Ovary (tissue), 9 donors: ENCODE data around the gene HIVEP3. TPM values are rescaled to one million over a fixed set of nuclear protein-coding genes. Genes with fewer than 3 reads are reported as not detected.
A peak's percentile ranks its signal among the peaks of the same experiment; 100 is the strongest.

Experiments used
- DNase-seq, 5 donors: peaks; one replicate each; pipeline ENCODE4 v3.0.0-alpha.2; 2019 to 2020
- H3K27ac ChIP-seq, 2 donors: fragments of 200-600 bp; one replicate each; pipeline versions ENCODE4 v1.5.1 to v1.8.0; 2019 to 2022
- H3K27me3 ChIP-seq: fragments of 200-600 bp; one replicate; pipeline ENCODE4 v1.8.0; 2022
- H3K36me3 ChIP-seq: fragments of 200-600 bp; sonication (generic); one replicate; pipeline ENCODE4 v1.5.1; 2019
- H3K4me1 ChIP-seq: one replicate; pipeline ENCODE4 v1.8.1; 2013; ENCODE audit warnings: mild to moderate bottlenecking, moderate library complexity; ENCODE audit not compliant: insufficient read depth
- H3K4me3 ChIP-seq: fragments of 200-600 bp; sonication (generic); one replicate; pipeline ENCODE4 v1.5.1; 2017
- H3K9me3 ChIP-seq, 2 donors: fragments of 200-600 bp in 1 of 2; sonication (generic) in 1 of 2; one replicate each; pipeline versions ENCODE4 v1.5.1 to v1.8.1; 2013 to 2019; ENCODE audit warnings: mild to moderate bottlenecking in 1 of 2, moderate library complexity in 1 of 2
- EP300 ChIP-seq: sonication (generic); formaldehyde crosslinking; IDR thresholded peaks from one replicate; pipeline ENCODE4 v1.6.1; 2017; ENCODE audit warnings: antibody characterized with exemption
- POLR2A ChIP-seq: fragments of 450-650 bp; IDR thresholded peaks from one replicate; pipeline ENCODE4 v1.6.1; 2017; ENCODE audit warnings: antibody characterized with exemption, mild to moderate bottlenecking, moderate library complexity
- WGBS, 3 donors: extraction: QIAGEN DNeasy Blood & Tissue Kit in 1 of 3; methylation state at CpG; one replicate each; pipeline versions ENCODE4 v1.1.5 to v1.1.7; 2013 to 2017; 5-methylcytosine and 5-hydroxymethylcytosine counted together
- intact Hi-C, 4 donors: fragments of 100-400 bp; cut with DNase I; formaldehyde crosslinking; loops; one replicate each; pipeline versions ENCODE4 v1.11.0 to v1.15.1; 2022 to 2023
- polyA plus RNA-seq, 2 donors: library from polyadenylated mRNA; stranded (reverse); fragments of 200-250 nt in 1 of 2; fragments of 350-450 nt in 1 of 2; fragmentation: Illumina TruSeq in 1 of 2; extraction: RNeasy Lipid Tissue Mini Kit (QIAGEN cat#74804) in 1 of 2; gene quantifications; one replicate each; pipeline ENCODE4 v1.2.3, GENCODE V29; 2013 to 2014
- total RNA-seq, 7 donors: library from RNA; depleted of rRNA in 2 of 7; stranded (reverse); fragments of >200 nt in 2 of 7; fragmentation: NEBNext Ultra II Directional in 3 of 7; extraction: Animal tissue kit (Norgen Biotek cat#: 25700) in 3 of 7; gene quantifications; one replicate each; pipeline versions ENCODE4 v1.1.0 to v1.2.4, GENCODE V29; 2016 to 2023
- TF ChIP-seq, protein P1 (sequence below), 3 donors: fragments of 450-650 bp in 2 of 3; fragments of 200-600 bp in 1 of 3; IDR thresholded peaks; one replicate each; pipeline versions ENCODE4 v1.5.1 to v1.8.0; 2016 to 2022; ENCODE audit warnings: antibody characterized with exemption in 3 of 3, mild to moderate bottlenecking in 1 of 3
- donor health status: DM: no; HTN: no; CAD: no; lungs with moderate emphysema.
- donor health status: DM: no; HTN: no; CAD: no.
- donor health status: Bipolar disorder and iron deficiency.
- donor health status: DM: yes; HTN: yes; CAD: no.
- donor health status: DM: no; HTN: no; CAD: no.
- donor health status: DM: yes; HTN: yes; CAD: no.

The HIVEP3 gene
- total and polyA plus RNA-seq, 9 donors = 3.0 to 7.5 (median 5.2) TPM

DNA sequence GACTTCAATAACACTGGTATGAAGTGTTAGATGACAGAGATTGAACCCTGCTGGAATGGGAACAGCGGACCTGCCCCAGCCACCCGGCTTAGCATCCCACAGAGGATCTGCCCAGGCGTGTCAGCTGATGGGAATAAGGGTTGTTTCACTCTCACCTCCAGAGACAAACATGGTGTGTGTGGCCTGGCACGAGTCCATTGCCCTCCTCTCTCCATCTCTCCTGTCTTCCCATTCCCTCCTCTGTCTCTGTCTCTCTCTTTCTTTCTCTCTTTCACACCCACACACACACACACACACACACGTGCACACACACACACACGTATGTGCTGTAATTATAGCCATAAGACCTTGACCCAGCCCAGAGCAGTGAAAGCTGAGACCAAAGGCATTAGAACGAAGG, 200.2 kb downstream of the HIVEP3 start:
- WGBS, 3 donors = 38 to 67% (median 46%) methylated on average over 7 of the region's 7 CpGs

DNA sequence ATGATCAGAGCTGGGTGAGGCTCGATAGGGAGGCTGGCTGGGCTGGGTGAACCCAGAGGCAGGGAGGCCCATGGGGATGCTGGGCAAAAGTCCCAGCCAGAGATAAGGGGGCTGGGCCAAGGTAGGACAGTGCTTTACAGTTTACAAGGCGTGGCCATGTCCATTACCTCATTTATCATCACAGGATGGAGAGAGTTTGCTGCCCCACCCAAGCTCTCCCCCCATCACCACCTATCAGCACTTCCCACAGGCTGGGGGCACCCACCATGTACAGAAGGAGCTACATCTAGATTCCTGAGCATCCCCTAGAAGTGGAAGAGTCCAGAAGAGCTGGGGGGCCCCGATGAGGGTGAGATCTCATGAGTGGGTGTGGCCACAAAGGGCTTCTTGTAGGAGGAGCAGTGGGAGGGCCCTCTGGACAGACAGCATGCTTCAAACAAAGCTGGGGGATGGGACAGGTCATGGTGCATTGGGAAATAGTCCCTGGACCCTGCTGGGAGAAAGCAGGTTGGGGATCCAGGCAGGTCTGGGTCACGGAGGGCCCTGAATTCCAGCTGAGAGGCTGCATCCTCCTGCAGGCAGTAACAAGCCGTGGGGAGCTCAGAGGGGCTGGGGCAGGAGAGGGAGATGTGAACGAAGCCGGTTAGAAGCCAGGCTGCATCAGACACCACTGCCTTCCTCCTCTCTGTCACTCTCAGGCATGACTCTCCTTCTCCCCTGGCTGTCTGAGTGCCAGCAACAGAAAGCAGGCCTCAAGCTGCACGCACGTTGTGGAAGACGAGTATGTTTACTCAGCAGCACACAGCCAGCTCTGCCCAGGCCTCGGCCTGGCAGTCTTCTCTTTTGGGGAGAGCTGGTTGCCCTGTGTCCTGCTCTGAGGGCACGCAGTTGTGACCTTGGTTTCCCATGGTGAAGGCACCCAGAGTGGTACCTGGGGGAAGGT, 202.3 kb downstream of the HIVEP3 start:
- 86 to 93% (median 89%) methylated on average over 12 of the region's 12 CpGs for WGBS, 3 donors
- no peaks in the 10 kb centered on the region for H3K4me1 ChIP-seq
- intact Hi-C loops = no loop called here
- H3K27me3 ChIP-seq = no peaks in the 10 kb centered on the region
- DNase-seq = no peak
- TF ChIP-seq, protein P1, sequence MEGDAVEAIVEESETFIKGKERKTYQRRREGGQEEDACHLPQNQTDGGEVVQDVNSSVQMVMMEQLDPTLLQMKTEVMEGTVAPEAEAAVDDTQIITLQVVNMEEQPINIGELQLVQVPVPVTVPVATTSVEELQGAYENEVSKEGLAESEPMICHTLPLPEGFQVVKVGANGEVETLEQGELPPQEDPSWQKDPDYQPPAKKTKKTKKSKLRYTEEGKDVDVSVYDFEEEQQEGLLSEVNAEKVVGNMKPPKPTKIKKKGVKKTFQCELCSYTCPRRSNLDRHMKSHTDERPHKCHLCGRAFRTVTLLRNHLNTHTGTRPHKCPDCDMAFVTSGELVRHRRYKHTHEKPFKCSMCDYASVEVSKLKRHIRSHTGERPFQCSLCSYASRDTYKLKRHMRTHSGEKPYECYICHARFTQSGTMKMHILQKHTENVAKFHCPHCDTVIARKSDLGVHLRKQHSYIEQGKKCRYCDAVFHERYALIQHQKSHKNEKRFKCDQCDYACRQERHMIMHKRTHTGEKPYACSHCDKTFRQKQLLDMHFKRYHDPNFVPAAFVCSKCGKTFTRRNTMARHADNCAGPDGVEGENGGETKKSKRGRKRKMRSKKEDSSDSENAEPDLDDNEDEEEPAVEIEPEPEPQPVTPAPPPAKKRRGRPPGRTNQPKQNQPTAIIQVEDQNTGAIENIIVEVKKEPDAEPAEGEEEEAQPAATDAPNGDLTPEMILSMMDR (IDR thresholded peaks at IDR 0.05) = no peak
- H3K9me3 ChIP-seq = no peaks in the 10 kb centered on the region
- no peaks in the 10 kb centered on the region for H3K36me3 ChIP-seq
- no peak overlapping the region for H3K4me3 ChIP-seq
- no peak overlapping the region for H3K27ac ChIP-seq

More for the DNA sequence above, 200.2 kb downstream of the HIVEP3 start:
- H3K27ac ChIP-seq = no peak overlapping the region
- no peaks in the 10 kb centered on the region for H3K9me3 ChIP-seq
- no peaks in the 10 kb centered on the region for H3K4me1 ChIP-seq
- peak in 1 of 5 donors; percentile 46 for DNase-seq
- H3K36me3 ChIP-seq = no peaks in the 10 kb centered on the region
- no peak overlapping the region for H3K4me3 ChIP-seq
- no peaks in the 10 kb centered on the region for H3K27me3 ChIP-seq
- TF ChIP-seq EP300 (no peak), POLR2A (no peak)
- TF ChIP-seq, protein P1 (IDR thresholded peaks at IDR 0.05) = no peak
- intact Hi-C loops = no loop called here

DNA sequence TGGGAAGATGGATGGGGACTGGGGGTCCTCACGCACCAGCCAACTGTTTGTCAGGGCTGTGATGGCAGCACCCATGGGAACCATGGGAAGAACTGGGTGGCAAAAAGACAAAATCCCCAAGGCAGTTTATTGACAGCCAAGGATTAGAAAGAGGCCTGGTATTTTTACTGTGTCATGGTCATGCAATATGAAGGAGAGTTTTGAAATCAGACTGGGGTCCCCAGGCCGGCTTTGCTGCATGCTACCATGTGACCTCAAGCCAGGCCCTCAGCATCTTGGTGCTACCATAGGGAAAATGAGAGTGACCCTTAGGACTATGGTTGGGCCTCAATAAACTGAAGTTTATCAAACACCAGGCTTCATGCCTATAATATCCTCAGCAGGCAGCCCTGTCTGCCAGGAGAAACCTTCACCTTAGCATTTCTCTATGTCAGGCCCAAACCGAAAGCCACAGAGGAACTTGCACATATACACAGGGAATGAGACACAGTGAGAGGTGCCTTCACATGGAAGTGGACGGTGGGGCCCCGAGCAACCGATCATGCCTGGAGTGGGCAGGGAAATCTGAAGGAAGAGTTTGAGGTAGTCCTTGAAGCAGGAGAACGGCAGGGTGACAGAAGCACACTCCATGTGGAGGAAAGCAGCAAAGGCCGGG, 203.2 kb downstream of the HIVEP3 start:
- Histone ChIP-seq H3K9me3 (no peaks in the 10 kb centered on the region), H3K27ac (no peak overlapping the region), H3K4me3 (no peak overlapping the region), H3K36me3 (no peaks in the 10 kb centered on the region), H3K27me3 (no peaks in the 10 kb centered on the region), H3K4me1 (no peaks in the 10 kb centered on the region)
- intact Hi-C loops = no loop called here
- TF ChIP-seq POLR2A (no peak), EP300 (no peak)
- TF ChIP-seq, protein P1 (IDR thresholded peaks at IDR 0.05) = no peak
- 90 to 97% (median 93%) methylated on average over 8 of the region's 8 CpGs for WGBS, 3 donors
- no peak for DNase-seq

DNA sequence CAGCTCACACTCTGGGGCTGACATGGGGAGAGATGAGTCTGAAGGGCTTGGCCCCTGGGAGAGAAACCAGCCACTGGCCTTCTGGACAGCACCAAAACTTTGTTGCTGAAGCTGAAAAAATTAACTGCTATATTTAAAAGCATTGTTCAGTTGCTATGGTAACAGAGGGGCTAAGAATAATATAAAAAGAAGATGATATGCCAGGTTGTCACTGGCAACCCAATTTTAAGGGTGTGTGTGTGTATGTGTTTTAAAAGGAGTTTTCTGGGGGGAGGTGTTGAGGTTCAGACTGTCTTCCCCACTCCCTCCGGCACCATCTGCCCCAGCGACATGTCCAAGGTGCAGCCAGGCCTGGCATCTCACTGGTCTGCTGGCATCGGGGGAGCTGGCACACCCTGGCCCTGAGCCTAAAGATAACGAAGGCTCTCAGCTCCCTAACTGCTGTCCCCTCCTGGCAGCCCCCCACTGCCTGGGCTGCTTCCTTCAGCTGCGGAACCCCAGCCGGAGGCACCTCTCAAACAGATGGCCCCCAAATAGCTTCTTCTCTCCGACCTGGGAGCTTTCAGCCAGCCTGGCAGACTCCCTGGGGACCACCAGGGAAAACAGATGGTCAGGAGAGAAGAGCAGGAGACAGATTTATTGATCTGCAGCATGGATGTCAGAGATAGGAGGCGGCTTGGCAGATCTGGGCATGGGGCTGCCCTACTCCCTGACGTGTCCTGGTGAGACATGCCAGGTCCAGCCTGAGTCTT, 203.9 kb downstream of the HIVEP3 start:
- Histone ChIP-seq H3K27ac (no peak overlapping the region), H3K4me3 (no peak overlapping the region), H3K4me1 (no peaks in the 10 kb centered on the region), H3K36me3 (no peaks in the 10 kb centered on the region), H3K9me3 (no peaks in the 10 kb centered on the region), H3K27me3 (no peaks in the 10 kb centered on the region)
- WGBS, 3 donors = 79 to 82% (median 81%) methylated on average over 9 of the region's 9 CpGs
- no peak for DNase-seq
- TF ChIP-seq EP300 (no peak), POLR2A (no peak)
- TF ChIP-seq, protein P1 (IDR thresholded peaks at IDR 0.05) = no peak
- intact Hi-C loops = no loop called here
